HepG2 (cell line): ENCODE results near the gene FXYD5. TPM values are rescaled to one million over a fixed set of nuclear protein-coding genes. Genes with fewer than 3 reads are reported as not detected.

ENCODE experiments used
- ARID2 ChIP-seq: sonication (generic); formaldehyde crosslinking; IDR thresholded peaks from 2 replicates; pipeline ENCODE4 v1.8.1; 2022; ENCODE audit warnings: mild to moderate bottlenecking, missing genetic modification reagents, borderline replicate concordance
- CBX1 ChIP-seq: IDR thresholded peaks from one replicate; pipeline ENCODE4 v1.6.1; 2016; ENCODE audit warnings: antibody characterized with exemption, low read depth
- DMAP1 ChIP-seq: IDR thresholded peaks from 2 replicates; pipeline ENCODE4 v1.6.1; 2016
- ETV5 ChIP-seq: IDR thresholded peaks from 2 replicates; pipeline ENCODE4 v1.6.1; 2018; ENCODE audit warnings: missing biosample characterization, missing genetic modification reagents, inconsistent platforms, borderline replicate concordance
- FIP1L1 ChIP-seq: fragments of 200-400 bp; formaldehyde crosslinking; IDR thresholded peaks from 2 replicates; pipeline ENCODE4 v1.6.1; 2018; ENCODE audit warnings: low read depth, mild to moderate bottlenecking, low read length, moderate library complexity, borderline replicate concordance; ENCODE audit not compliant: insufficient read depth
- FOXA3 ChIP-seq: IDR thresholded peaks from 2 replicates; pipeline ENCODE4 v1.6.1; 2016; ENCODE audit warnings: missing genetic modification reagents, missing compliant biosample characterization
- GABPA ChIP-seq, 2 experiments: IDR thresholded peaks; 2 replicates each; pipeline ENCODE4 v1.6.1; 2011 to 2016; ENCODE audit warnings: low read depth in 2 of 2, low read length in 1 of 2, missing biosample characterization in 1 of 2, missing genetic modification characterization in 1 of 2
- HOMEZ ChIP-seq: IDR thresholded peaks from 2 replicates; pipeline ENCODE4 v1.6.1; 2016; ENCODE audit warnings: low read depth
- HOXA3 ChIP-seq: sonication (generic); formaldehyde crosslinking; IDR thresholded peaks from 2 replicates; pipeline ENCODE4 v1.5.0; 2020; ENCODE audit warnings: missing genetic modification reagents
- MYNN ChIP-seq: sonication (generic); formaldehyde crosslinking; IDR thresholded peaks from 2 replicates; pipeline ENCODE4 v1.4.0; 2020; ENCODE audit warnings: mild to moderate bottlenecking, low read depth, missing genetic modification reagents
- NR1H2 ChIP-seq: sonication (generic); formaldehyde crosslinking; IDR thresholded peaks from 2 replicates; pipeline ENCODE4 v1.8.1; 2022; ENCODE audit warnings: low read depth, missing genetic modification reagents, borderline replicate concordance
- RCOR2 ChIP-seq: IDR thresholded peaks from 2 replicates; pipeline ENCODE4 v1.6.1; 2016; ENCODE audit warnings: missing biosample characterization, missing genetic modification reagents
- REXO4 ChIP-seq: sonication (generic); formaldehyde crosslinking; IDR thresholded peaks from 2 replicates; pipeline ENCODE4 v1.8.0; 2022; ENCODE audit warnings: missing genetic modification reagents, mild to moderate bottlenecking, borderline replicate concordance
- SRSF1 ChIP-seq: fragments of 200-400 bp; formaldehyde crosslinking; optimal IDR thresholded peaks from 2 replicates; pipeline ENCODE3; 2017; ENCODE audit warnings: mild to moderate bottlenecking, low read depth, low read length, moderate library complexity
- SRSF4 ChIP-seq: fragments of 200-400 bp; formaldehyde crosslinking; IDR thresholded peaks from one replicate; pipeline ENCODE4 v1.6.1; 2018; ENCODE audit warnings: mild to moderate bottlenecking, low read depth, low read length, moderate library complexity; ENCODE audit not compliant: poor library complexity, severe bottlenecking
- TFE3 ChIP-seq: IDR thresholded peaks from 2 replicates; pipeline ENCODE4 v1.6.1; 2016
- ZFAT ChIP-seq: sonication (generic); formaldehyde crosslinking; conservative IDR thresholded peaks from 2 replicates; pipeline ENCODE4 v1.8.1; 2023; ENCODE audit warnings: missing genetic modification reagents, inconsistent platforms
- ZFP1 ChIP-seq: IDR thresholded peaks from 2 replicates; pipeline ENCODE4 v1.6.1; 2016
- ZFY ChIP-seq: sonication (generic); formaldehyde crosslinking; IDR thresholded peaks from 2 replicates; pipeline ENCODE4 v1.4.0; 2020; ENCODE audit warnings: missing genetic modification reagents
- ZMYM3 ChIP-seq: sonication (generic); formaldehyde crosslinking; IDR thresholded peaks from 2 replicates; pipeline ENCODE4 v1.5.1; 2020; ENCODE audit warnings: mild to moderate bottlenecking, missing genetic modification reagents
- ZNF276 ChIP-seq: sonication (generic); formaldehyde crosslinking; IDR thresholded peaks from 2 replicates; pipeline ENCODE4 v1.4.0; 2020; ENCODE audit warnings: mild to moderate bottlenecking, low read depth, missing genetic modification reagents
- ZNF33A ChIP-seq: sonication (generic); formaldehyde crosslinking; IDR thresholded peaks from 2 replicates; pipeline ENCODE4 v1.5.1; 2020; ENCODE audit warnings: missing genetic modification reagents, mild to moderate bottlenecking, moderate library complexity, borderline replicate concordance
- ZNF589 ChIP-seq: sonication (generic); formaldehyde crosslinking; conservative IDR thresholded peaks from 2 replicates; pipeline ENCODE4 v1.8.0; 2022; ENCODE audit warnings: mild to moderate bottlenecking, moderate library complexity, missing genetic modification reagents
- ZNF792 ChIP-seq: IDR thresholded peaks from 2 replicates; pipeline ENCODE4 v1.6.1; 2016
- ZSCAN22 ChIP-seq: sonication (generic); formaldehyde crosslinking; IDR thresholded peaks from 2 replicates; pipeline ENCODE4 v1.4.0; 2020; ENCODE audit warnings: mild to moderate bottlenecking, missing genetic modification reagents
- ZSCAN25 ChIP-seq: sonication (generic); formaldehyde crosslinking; IDR thresholded peaks from 2 replicates; pipeline ENCODE4 v1.8.0; 2022; ENCODE audit warnings: mild to moderate bottlenecking, missing genetic modification reagents
- ZSCAN31 ChIP-seq: sonication (generic); formaldehyde crosslinking; IDR thresholded peaks from 2 replicates; pipeline ENCODE4 v1.5.0; 2020; ENCODE audit warnings: low read depth, mild to moderate bottlenecking, missing genetic modification reagents
- ZSCAN9 ChIP-seq: IDR thresholded peaks from 2 replicates; pipeline ENCODE4 v1.6.1; 2016; ENCODE audit warnings: borderline replicate concordance
- polyA plus RNA-seq, 8 experiments: library from polyadenylated mRNA; depleted of rRNA in 3 of 8; stranded (reverse) in 7 of 8; unstranded in 1 of 8; fragments of >200 nt; fragmentation: Illumina TruSeq in 4 of 8; extraction: Trizol in 4 of 8; gene quantifications; 2 replicates each; pipeline versions ENCODE4 v1.2.1 to v1.2.3, GENCODE V29; 2011 to 2016; ENCODE audit warnings: low read depth in 4 of 8, missing spikeins in 1 of 8, mixed read lengths in 1 of 8; ENCODE audit not compliant: insufficient read depth in 1 of 8
- total RNA-seq, 5 experiments: library from RNA; depleted of rRNA; stranded (reverse); fragments of >200 nt; fragmentation: Illumina TruSeq; extraction: Trizol; gene quantifications; 2 replicates each; pipeline ENCODE4 v1.2.3, GENCODE V29; 2016; ENCODE audit warnings: low read depth in 1 of 5

FXYD5 gene
- total and polyA plus RNA-seq, 2 of the 13 experiments (the other 11 are each of a cell fraction or from before 2014, with no cell fraction given), result 0.65 TPM; not detected in 1

GRCh38 chr19:35114353-35115176 lies 40.0 kb upstream of the FXYD5 start (continued):
- TF ChIP-seq CBX1, result no peak
- peak; percentile 22; the same call in 1 of the 2 replicates for TF ChIP-seq ETV5
- no peak for TF ChIP-seq ZNF792 (CRISPR knock-in tag)
- peak; percentile 83 for TF ChIP-seq ZSCAN25
- no peak for TF ChIP-seq TFE3
- no peak for TF ChIP-seq REXO4
- no peak for TF ChIP-seq ZSCAN31 (CRISPR knock-in tag)
- TF ChIP-seq ZFAT (CRISPR knock-in tag), result no peak
- TF ChIP-seq ZNF589 (CRISPR knock-in tag), result no peak
- no peak for TF ChIP-seq HOMEZ
- TF ChIP-seq ZSCAN9, result no peak
- no peak for TF ChIP-seq ZFP1 (CRISPR knock-in tag)
- no peak for TF ChIP-seq GABPA (IDR thresholded peaks at IDR 0.05; ENCODE audit: low read depth, low read length)
- TF ChIP-seq GABPA (CRISPR knock-in tag; IDR thresholded peaks at IDR 0.05; ENCODE audit: low read depth), result 0 out of 2 replicates have a peak, but pooled peaks have one; percentile 34
- no peak for TF ChIP-seq ZNF33A
- TF ChIP-seq FIP1L1, result no peak
- TF ChIP-seq ZSCAN22 (CRISPR knock-in tag), result no peak
- TF ChIP-seq DMAP1 (CRISPR knock-in tag), result no peak
- no peak for TF ChIP-seq MYNN
- TF ChIP-seq FOXA3, result no peak
- TF ChIP-seq ZNF276, result 0 out of 2 replicates have a peak, but pooled peaks have one; percentile 17
- no peak for TF ChIP-seq HOXA3 (CRISPR knock-in tag)
- no peak for TF ChIP-seq ZFY (CRISPR knock-in tag)
- TF ChIP-seq SRSF4, result no peak
- TF ChIP-seq NR1H2 (CRISPR knock-in tag), result no peak
- TF ChIP-seq SRSF1, result peak; percentile 21
- no peak for TF ChIP-seq RCOR2 (CRISPR knock-in tag)
- peak; percentile 25; the same call in 1 of the 2 replicates for TF ChIP-seq ZMYM3 (CRISPR knock-in tag)
- no peak for TF ChIP-seq ARID2 (CRISPR knock-in tag)
